ENCODE measurements around the gene RBFOX2. TPM values are rescaled to one million over a fixed set of nuclear protein-coding genes. Genes with fewer than 3 reads are reported as not detected.
"Not testable (repeated sequence)": the region's sequence is repeated elsewhere in the genome, so short reads cannot be mapped to it uniquely, and the experiment has no call there.

Gene RBFOX2
- polyA plus RNA-seq, 1 donor: 143 TPM

DNA sequence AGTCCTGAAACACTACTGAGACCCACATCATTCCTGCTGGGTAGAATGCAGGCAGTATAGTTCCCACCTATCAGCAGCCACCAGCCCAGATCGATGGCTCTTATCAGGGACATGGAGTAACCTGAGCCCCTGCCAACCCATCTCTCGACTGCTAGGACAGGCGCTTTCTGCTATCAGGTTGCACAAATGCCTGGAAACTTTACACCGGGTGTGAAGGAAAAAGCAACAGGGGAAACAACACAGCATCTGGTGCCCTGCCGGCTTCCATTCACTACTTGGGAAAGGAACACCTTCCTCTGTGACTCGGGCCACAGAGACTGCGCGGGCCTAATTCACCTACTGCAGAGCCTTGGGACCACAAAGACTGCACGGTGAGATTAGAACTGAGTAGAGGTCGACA is 18.5 kb downstream of the RBFOX2 start:
- DNase-seq: no peak

DNA sequence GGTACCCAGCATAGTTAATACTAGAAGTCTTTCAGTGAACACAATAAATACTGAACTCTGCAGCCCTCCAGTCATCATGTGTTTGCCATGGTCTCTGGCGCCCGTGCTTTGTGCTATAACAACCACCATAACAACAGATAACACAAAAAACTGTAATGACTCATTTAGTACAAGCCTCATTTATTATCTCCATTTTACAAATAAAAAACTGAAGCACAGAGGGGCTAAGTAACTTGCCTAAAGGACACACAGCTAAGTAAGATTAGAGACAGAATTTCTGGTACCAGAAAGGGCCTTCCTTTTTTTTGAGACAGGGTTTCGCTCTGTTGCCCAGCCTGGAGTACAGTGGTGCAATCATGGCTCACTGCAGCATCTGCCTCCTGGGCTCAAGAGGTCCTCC is 19.5 kb downstream of the RBFOX2 start:
- no peak for DNase-seq

DNA sequence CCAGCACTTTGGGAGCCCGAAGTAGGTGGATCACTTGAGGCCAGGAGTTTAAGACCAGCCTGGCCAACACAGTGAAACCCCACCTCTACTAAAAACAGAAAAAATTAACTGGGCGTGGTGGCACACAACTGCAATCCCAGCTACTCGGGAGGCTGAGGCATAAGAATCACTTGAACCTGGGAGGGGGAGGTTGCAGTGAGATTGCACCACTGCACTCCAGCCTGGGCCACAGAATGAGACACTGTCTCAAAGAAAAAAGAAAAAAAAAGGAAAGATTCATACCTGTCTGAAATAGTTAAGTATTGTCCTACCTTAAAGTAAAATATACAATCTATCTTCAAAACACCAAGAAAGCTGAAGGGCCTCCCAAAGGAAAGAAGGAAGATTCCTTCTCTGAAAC is 20.1 kb downstream of the RBFOX2 start:
- no peak for DNase-seq

DNA sequence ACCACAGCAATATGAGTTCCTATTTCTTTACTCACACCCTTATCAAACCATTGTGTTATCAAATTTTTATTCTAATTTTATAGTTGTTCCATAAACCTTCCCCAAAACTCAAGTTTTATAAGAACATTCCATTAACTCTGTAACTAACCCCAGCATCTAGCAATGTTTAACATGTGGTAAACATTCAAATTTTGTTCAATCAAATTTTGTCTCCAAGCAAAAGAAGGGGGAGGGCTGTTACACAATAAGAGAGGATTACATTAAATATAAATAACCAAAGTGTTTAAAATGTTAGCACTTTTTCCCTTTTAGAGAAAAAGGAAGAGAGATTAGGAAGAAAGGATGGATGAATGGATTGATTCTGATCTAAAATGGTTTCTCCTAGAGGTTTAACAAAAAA is 20.5 kb downstream of the RBFOX2 start:
- DNase-seq: no peak

DNA sequence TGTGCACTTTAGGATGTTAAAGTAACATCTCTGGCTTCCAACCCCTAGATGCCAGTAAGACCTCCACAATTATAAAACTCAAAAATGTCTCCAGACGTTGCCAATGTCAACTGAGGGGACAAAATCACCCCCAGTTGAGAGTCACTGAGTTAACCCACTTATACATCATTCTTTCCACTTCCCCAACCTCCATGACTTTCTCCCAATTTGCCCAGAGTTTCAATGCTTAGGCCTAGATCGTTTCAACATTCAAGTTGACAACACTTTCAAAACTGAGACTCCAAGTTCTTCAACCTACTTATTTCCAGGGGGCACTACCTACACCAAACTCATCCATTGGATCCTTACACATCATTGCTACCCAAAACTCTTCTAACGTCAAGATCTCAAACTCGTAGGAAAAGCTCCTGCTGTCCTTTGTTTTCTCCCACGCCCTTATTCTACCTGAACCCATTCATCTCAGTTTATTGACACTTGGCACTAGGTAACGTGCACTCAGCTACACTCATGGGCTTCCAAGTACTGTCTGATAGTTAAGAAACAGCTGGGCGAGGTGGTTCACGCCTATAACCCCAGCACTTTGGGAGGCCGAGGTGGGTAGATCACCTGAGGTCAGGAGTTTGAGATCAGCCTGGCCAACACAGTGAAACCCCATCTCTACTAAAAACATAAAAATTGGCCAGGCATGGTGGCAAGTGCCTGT is 24.5 kb downstream of the RBFOX2 start:
- no peak for DNase-seq

DNA sequence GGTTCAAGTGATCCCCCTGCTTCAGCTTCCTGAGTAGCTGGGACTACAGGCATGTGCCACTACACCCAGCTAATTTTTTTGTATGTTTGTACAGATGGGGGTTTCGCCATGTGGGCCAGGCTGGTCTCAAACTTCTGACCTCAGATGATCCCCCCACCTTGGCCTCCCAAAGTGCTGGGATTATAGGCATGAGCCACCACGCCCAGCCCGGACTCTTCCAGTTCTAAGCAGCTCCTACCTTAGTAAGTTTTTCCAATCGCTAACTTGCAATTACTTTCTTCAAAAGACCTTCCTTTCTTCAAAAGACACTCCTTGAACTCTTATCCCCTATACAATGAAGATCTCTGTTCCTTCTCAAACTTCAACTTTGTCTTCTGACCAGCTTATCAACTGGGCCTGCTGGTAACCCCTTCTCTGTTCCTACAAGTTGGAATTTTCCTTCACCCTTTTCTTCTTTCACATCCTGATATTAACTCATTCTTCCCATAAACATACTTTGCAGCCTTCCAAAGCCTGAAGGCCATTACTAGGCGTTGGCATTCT is 25.8 kb downstream of the RBFOX2 start:
- no peak for DNase-seq

DNA sequence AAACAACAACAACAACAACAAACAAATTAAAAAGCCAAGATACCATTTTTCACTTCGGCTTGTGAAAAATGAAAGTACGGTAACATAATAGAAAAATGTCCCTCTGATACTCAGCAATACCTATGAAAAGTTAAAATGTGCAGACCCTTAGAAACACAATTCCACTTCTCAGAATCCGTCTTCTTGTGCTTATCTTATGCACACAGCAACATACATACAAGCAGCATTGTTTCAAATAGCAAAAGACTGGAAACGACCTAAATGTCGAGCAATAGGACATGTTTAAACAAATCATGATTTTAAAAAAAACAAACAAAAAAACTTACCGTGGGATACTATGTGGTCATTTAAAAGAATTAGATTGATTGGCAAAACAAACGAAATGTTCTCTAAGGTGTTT is 26.5 kb downstream of the RBFOX2 start:
- DNase-seq: no peak

DNA sequence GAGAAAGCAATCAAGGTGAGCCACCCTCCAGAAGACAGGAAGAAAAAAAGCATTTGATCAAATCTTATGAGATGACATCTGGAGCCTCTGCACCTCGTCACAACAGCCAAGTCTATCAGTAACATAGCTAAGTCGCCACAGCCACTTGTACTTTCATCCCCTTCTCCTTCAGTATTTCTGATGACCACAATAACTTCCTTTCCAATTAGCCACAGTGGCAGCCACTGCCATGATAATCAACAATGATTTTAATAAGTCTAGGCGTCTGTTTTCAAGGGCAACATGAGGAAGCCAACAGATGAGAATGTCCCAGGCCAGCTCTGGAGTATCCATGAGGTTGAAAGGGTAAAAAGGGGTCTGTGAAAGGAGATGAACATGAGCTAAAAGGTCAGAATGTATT is 29.9 kb downstream of the RBFOX2 start:
- DNase-seq: no peak

DNA sequence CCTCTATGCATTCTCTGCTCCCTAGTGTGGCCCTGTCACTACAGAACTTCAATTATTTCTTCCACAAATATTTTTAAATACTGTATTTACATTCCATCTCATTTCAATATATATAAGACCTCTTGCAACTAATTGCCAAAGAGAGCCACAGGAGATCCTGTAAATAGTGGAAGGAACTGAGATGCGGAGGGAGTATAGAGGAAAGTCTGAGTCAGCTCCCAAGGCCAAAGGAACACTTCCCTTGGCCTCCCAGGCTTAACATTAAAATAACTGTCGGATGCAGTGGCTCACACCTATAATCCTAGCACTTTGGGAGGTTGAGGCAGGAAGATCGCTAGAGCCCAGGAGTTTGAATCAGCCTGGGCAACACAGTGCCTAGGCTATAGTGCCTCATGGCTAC is 31.2 kb downstream of the RBFOX2 start:
- DNase-seq: no peak

DNA sequence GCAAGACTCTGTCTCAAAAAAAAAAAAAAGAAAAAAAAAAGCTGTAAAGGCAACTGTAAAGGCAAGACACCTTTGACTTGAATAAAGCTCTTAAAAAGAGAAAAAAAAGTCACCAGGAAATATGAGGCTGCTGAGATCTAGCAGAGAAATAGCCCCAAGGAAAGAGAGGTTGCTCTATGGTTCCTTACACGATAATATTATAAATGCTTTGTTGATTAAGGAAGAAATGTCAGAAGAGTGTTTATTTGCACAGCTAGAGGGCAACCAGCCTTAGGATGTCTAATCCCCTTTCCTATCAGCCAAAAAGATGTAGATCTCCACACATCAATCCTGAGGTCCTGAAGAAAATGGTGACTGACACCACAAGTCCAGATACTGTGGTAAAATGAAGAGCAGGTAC is 32.0 kb downstream of the RBFOX2 start:
- DNase-seq: no peak

DNA sequence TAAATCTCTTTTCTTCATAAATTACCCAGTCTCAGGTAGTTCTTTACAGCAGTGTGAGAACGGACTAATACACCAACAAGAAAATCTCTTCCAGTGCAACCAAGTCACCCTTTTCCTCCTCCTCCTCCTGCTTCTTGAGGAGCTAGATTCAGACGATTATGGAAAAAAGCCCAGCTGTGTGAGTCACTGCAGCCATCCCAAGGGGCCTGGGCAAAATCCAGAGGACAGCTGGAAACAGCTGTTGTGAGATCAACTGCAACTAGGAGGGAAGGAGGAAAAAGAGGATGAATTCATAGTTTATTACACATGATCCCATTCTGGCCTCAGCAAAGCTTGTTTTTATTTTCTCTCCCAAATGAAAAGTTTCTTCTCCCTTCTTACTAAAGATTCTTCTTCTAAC is 32.9 kb downstream of the RBFOX2 start:
- DNase-seq: peak; percentile 81

DNA sequence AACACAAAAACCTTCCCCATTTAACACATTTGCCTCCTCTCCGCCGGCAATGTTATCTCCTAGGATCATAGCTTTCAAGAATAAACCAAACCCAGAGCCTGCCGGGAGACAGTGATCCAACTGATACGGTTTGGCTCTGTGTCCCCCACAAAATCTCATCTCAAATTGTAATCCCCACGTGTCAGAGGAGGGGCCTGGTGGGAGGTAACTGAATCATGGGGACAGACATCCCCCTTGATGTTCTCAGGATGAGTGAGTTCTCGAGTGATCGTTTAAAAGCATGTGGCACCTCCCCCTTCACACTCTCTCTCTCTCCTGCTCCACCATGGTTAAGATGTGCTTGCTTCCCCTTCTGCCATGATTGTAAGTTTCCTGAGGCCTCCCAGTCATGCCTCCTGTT is 33.3 kb downstream of the RBFOX2 start:
- DNase-seq: no peak

DNA sequence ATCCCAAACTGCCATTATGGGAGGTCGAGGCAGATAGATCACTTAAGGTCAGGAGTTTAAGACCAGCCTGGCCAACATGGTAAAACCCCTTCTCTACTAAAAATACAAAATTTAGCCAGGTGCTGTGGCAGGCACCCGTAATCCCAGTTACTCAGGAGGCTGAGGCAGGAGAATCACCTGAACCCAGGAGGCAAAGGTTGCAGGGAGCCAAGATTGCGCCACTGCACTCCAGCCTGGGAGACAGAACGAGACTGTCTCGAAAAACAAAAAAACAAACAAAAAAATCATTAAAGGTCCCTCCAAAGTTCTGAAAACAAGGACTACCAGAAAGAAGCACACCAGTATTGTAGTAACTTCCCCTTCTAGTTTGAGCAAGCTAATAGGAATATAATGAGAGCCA is 34.9 kb downstream of the RBFOX2 start:
- DNase-seq: not testable (repeated sequence)

DNA sequence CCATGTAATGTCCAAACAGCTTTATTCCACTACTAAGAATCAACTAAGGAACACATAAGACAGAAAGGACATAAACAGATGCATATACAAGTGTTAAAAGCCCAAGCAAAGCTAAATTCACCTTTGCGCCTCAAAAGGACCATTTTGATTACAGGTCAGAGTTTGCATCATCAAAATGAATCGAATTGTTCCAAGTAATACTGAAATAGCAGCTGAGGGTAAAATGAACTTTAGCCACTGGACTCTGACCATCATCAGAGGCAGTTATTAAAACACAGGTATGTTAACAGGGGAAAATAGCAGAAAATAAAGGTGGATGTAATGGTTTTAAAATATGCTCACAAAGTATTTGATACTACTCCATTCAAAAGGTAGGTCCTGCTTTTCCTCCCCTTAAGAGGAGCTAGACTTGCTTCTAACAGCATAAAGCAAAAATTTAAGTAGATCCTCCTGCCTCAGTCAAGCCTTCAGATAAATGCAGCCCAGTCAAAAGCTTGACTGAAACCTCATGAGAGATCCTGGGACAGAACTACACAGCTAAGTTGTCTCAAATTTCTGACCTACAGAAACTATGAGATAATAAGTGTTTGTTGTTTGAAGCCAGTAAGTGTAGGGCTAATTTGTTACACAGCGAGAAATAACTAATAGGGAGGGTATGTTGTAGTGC is 35.4 kb downstream of the RBFOX2 start:
- no peak for DNase-seq

DNA sequence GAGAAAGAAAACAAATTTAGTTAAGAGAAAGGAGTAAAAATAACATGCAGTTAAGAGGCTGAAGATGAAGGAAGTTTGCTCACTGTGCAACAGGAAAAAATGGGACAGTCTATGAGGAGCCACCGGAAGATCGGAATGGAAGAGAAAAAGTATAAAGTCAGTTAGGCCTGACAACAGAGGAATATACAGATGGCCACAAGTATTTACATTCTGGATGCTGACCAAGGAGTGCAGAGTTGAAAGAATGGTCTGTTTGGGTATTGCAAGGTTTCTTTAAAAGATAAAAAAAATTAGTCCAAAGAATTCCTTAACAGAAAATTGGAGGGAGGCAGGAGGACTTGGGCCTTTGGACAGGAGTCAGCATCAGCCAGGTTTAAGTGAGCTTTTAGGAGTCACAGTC is 37.5 kb downstream of the RBFOX2 start:
- no peak for DNase-seq

DNA sequence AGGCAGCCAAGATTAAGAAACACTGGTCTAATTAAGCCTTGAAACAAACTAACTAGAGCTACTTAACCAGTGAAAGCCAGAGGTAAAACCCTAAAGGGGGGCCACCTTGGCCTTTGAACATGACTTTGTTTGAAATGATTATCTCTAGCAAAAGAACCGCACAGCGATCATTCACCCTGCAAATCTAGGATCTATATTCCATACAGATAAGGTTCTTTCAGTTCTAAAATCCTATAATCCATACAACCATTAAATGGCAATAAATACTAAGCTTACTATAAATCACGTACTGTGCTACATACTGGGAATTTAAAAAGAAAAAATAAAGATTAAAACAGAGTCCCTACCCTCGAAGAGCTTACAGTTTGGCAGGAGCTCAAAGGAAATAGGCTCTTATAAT is 40.6 kb downstream of the RBFOX2 start:
- DNase-seq: no peak

DNA sequence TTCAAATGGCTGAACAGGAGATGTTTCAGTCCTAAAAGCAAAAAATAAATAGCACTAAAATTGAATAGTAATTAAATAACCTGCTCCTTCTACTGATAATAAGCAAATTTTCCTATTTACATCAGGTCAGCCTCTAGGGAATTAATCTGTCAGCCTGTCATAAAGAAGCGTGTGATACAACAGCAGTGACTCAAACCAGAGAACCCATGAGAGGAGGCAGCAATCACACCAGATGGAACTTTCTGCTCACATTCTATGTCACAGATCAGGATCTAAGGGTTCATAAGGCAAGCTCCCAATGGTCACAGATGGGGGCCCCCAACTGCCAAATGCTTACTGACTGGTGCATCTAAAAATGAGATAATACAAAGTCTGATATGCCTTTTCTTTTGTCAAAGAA is 41.1 kb downstream of the RBFOX2 start:
- no peak for DNase-seq

DNA sequence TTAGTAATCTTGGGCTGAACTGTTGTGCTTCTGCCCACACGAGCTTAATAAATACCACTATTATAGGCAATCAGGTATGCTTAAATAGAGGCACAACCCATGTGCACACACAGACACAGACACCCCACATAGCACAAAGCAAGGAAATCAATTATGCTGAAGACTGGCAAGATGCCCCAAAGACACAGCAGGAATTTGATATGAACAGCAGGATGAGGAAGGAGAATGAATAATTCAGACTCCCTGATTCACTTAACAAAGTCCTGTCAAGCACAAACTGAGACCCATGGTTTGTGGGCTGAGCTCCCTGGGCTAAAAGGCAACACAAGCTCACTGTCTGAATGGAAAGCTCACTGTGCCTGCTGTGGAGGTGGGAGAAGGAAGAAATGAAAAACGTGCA is 42.5 kb downstream of the RBFOX2 start:
- no peak for DNase-seq

DNA sequence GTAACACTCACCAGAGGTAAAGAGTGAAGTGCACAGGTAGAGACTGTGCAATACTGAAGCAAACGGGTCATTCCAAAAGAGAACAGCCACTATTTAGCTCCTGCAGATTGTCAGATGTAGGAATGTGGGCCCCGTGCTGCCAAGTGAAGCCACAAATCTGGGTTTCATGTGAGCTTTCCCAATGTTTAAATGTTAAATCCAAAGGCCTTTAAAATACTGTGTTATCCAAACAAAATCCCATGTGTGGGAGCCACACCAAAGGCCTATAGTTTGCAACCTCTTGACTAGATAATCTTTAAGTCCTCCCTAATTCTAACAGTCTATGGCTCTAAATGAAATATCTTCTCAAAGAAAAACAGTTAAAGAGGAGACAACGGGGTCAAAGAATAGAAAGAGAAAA is 43.3 kb downstream of the RBFOX2 start:
- no peak for DNase-seq

DNA sequence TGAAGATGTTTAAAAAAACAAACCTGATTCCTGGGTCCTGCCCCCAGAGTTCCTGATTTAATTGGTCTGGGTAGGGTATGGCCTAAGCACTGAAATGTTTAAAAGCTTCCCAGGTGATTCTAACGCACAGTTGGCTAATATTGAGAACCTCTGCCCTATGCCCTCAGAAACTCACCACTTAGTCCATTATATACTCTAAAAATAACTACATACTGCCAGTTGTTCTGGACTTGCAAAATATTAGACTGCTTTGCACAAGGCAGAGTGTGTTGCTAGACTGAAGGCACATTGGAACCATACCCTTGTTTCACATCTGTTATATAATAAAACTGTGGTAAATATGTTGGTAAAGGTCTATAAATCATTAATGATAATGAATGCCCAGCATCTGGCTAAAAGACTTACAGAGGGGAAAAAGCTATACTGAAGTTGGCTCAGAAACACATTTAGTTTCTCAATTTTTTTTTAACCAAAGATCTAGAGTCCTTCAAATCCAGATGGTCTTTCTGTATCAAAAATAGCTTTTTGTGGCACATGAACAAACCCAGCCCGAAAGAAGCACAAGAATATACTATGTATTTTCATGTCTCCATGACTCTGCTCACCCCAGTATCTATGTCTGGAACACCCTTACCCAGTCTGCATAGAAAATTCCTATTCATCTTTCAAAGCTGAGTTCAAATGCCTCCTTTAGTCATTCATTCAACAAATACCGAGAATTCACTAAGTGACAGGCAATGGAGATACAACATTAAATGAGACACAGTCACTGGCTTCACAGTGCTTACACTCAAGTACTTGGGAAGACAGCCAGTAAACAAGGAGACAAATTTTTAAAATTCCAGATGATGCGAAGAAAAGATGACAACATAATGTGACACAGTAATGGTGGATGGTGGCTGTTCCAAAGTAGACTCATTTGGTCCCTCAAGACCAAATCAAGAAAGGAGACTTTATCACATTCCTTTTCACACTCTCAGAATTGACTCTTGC is 44.1 kb downstream of the RBFOX2 start:
- DNase-seq: no peak

DNA sequence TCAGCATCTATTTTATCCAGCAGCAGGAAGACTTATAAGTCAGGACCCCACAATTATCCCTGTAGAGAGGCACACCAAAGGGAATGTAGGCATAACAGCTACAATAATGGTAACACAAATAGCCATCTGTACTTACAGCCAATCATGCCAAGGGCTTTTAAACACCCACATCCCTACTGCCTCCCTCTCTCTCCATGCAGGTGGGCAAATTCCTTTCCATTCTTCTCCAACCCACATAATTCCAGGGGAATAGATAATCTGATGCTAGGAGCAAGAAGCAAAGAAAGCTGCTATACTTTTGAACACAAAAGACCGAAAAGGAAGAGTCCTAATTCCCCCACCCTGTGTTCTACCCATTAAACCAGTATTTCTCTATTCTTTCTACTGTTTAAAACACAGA is 46.7 kb downstream of the RBFOX2 start:
- no peak for DNase-seq

DNA sequence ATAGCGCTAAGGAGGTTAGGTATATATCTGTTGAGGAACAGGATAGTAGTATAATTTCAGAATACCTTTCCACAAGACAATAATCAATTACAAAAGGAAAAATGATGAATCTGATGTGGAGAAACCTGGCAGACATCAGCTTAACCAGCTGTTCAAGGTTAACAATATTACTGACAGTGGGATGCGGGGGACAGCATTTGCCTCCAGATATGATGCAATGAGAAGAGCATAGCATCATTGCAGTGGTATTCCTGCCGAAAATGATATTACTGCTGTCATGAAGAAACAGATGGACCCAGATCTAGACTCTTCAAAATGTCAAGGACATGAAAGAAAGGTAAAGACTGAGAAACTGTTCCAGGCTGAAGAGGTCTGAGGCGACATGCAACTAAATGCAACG is 49.7 kb downstream of the RBFOX2 start:
- no peak for DNase-seq

DNA sequence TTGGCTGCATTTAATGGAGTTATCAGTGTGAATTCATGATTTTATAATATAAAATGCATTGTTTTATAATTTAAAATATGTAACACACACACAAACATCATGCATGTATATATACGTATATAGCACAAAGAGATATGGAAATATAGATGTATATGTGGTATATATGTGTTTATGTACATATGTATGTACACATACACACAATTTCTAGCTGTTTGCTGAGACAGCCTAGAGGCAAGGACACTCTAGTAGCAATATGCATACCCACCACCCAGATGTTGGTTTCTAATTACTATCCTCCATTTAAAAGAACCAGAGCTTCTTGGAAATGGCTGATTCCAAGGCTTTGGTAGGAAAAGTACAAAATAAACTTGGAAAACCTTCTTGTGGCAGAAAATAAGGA is 50.4 kb downstream of the RBFOX2 start:
- no peak for DNase-seq

All from left kidney (tissue), 2 donors.